22Rv1 (cell line): Measurements from ENCODE around the gene SSTR1.

ENCODE experiments used
- CTCF ChIP-seq: fragments of 450-650 bp; IDR thresholded peaks from 2 replicates; pipeline ENCODE4 v1.5.1; 2017; ENCODE audit warnings: mild to moderate bottlenecking
- ZFX ChIP-seq: fragments of 450-650 bp; IDR thresholded peaks from 2 replicates; pipeline ENCODE4 v1.6.1; 2017; ENCODE audit warnings: antibody characterized with exemption, borderline replicate concordance

GRCh38 chr14:38250331-38250730 lies 42.6 kb downstream of the SSTR1 start:
- TF ChIP-seq CTCF (no peak), ZFX (no peak)
